IMR-90 (cell line): ENCODE data around the gene SVBP. TPM values are rescaled to one million over a fixed set of nuclear protein-coding genes. Genes with fewer than 3 reads are reported as not detected.

Experiments
- ATAC-seq: fragments of 200-7000 bp; cut with Tn5 transposase; 2 replicates; pipeline ENCODE4 v1.9.1; 2020; ENCODE audit warnings: low read depth, mild to moderate bottlenecking, moderate library complexity
- BruUV-seq: library from RNA; stranded (reverse); fragments of 400-500 nt; replicated peaks from 2 replicates; lab custom pipeline; 2021; lab: Mats Ljungman, UMichigan
- CTCF ChIA-PET: fragments of 300-600 bp; formaldehyde crosslinking; extraction: SDS; loops from one replicate; lab custom pipeline; 2021; ENCODE audit warnings: antibody characterized with exemption; lab: Yijun Ruan, JAX
- POLR2A ChIA-PET: fragments of 300-600 bp; sonication (Branson Sonifier 250); formaldehyde crosslinking; loops from one replicate; lab custom pipeline; 2022; ENCODE audit warnings: antibody characterized with exemption; ENCODE audit not compliant: unreplicated experiment; lab: Charles Lee
- DNase-seq: peaks from one replicate; pipeline ENCODE4 v3.0.0; 2013
- H2AFZ ChIP-seq: replicated peaks from 2 replicates; pipeline ENCODE3; 2013; ENCODE audit warnings: low read length, mild to moderate bottlenecking; ENCODE audit not compliant: poor library complexity
- H2AK5ac ChIP-seq: 2 replicates; pipeline ENCODE4 v1.6.1; 2013; ENCODE audit warnings: low read depth, low read length, inconsistent platforms
- H2AK9ac ChIP-seq: replicated peaks from 2 replicates; pipeline ENCODE3; 2013; ENCODE audit warnings: mild to moderate bottlenecking, low read depth, low read length, moderate library complexity; ENCODE audit not compliant: poor library complexity
- H2BK120ac ChIP-seq: 2 replicates; pipeline ENCODE4 v1.6.1; 2013; ENCODE audit warnings: low read depth, low read length, inconsistent platforms
- H2BK15ac ChIP-seq: 3 replicates; pipeline ENCODE4 v1.6.1; 2013; ENCODE audit warnings: low read depth, low read length, inconsistent platforms
- H2BK20ac ChIP-seq: 2 replicates; pipeline ENCODE4 v1.6.1; 2013; ENCODE audit warnings: low read depth, mild to moderate bottlenecking, inconsistent platforms, low read length, moderate library complexity
- H2BK5ac ChIP-seq: 2 replicates; pipeline ENCODE4 v1.6.1; 2013; ENCODE audit warnings: mild to moderate bottlenecking, low read depth, low read length, inconsistent platforms; ENCODE audit not compliant: poor library complexity, severe bottlenecking
- H3K14ac ChIP-seq: replicated peaks from 2 replicates; pipeline ENCODE4 v1.6.1; 2013; ENCODE audit warnings: low read depth, low read length, inconsistent platforms
- H3K18ac ChIP-seq: 2 replicates; pipeline ENCODE4 v1.6.1; 2013; ENCODE audit warnings: low read depth, low read length, control low read depth
- H3K23ac ChIP-seq: 2 replicates; pipeline ENCODE4 v1.6.1; 2013; ENCODE audit warnings: low read depth, low read length, inconsistent platforms
- H3K27ac ChIP-seq: 2 replicates; pipeline ENCODE4 v1.5.1; 2013; ENCODE audit warnings: mild to moderate bottlenecking, control low read depth, low read length; ENCODE audit not compliant: insufficient read depth
- H3K27me3 ChIP-seq: 2 replicates; pipeline ENCODE4 v1.6.1; 2013; ENCODE audit warnings: low read length; ENCODE audit not compliant: control insufficient read depth, insufficient read depth
- H3K36me3 ChIP-seq: 2 replicates; pipeline ENCODE4 v1.6.1; 2013; ENCODE audit warnings: low read length, mixed read lengths; ENCODE audit not compliant: control insufficient read depth, insufficient read depth
- H3K4ac ChIP-seq: 2 replicates; pipeline ENCODE4 v1.6.1; 2013; ENCODE audit warnings: low read depth, low read length, inconsistent platforms
- H3K4me1 ChIP-seq: 2 replicates; pipeline ENCODE4 v1.6.1; 2013; ENCODE audit warnings: low read length, mixed read lengths; ENCODE audit not compliant: control insufficient read depth, insufficient read depth
- H3K4me2 ChIP-seq: 2 replicates; pipeline ENCODE4 v1.6.1; 2013; ENCODE audit warnings: low read depth, mild to moderate bottlenecking, control low read depth, low read length, moderate library complexity
- H3K4me3 ChIP-seq: 2 replicates; pipeline ENCODE4 v1.5.1; 2013; ENCODE audit warnings: low read depth, mild to moderate bottlenecking, control low read depth, low read length, moderate library complexity; ENCODE audit not compliant: insufficient read depth
- H3K56ac ChIP-seq: 2 replicates; pipeline ENCODE4 v1.6.1; 2013; ENCODE audit warnings: low read length, inconsistent platforms; ENCODE audit not compliant: insufficient read depth; ENCODE audit errors: extremely low read depth
- H3K79me1 ChIP-seq, 2 experiments: 2 replicates each; pipeline ENCODE4 v1.6.1; 2013; ENCODE audit warnings: low read length in 2 of 2, inconsistent platforms in 1 of 2, low read depth in 1 of 2
- H3K9ac ChIP-seq: 2 replicates; pipeline ENCODE4 v1.6.1; 2013; ENCODE audit warnings: low read depth, low read length, control low read depth
- H3K9me1 ChIP-seq: 2 replicates; pipeline ENCODE4 v1.6.1; 2013; ENCODE audit warnings: low read length, inconsistent platforms; ENCODE audit not compliant: insufficient read depth
- H3K9me3 ChIP-seq: 2 replicates; pipeline ENCODE4 v1.6.1; 2013; ENCODE audit warnings: low read length; ENCODE audit not compliant: control insufficient read depth, insufficient read depth
- H4K20me1 ChIP-seq: 2 replicates; pipeline ENCODE4 v1.6.1; 2013; ENCODE audit warnings: low read length, inconsistent platforms; ENCODE audit not compliant: insufficient read depth
- H4K5ac ChIP-seq: 2 replicates; pipeline ENCODE4 v1.6.1; 2013; ENCODE audit warnings: mild to moderate bottlenecking, low read depth, low read length, control low read depth
- H4K8ac ChIP-seq, 2 experiments: 2 replicates each; pipeline ENCODE4 v1.6.1; 2013; ENCODE audit warnings: low read depth in 2 of 2, low read length in 2 of 2, control low read depth in 1 of 2, inconsistent platforms in 1 of 2
- H4K91ac ChIP-seq: 2 replicates; pipeline ENCODE4 v1.6.1; 2013; ENCODE audit warnings: low read depth, low read length, inconsistent platforms; ENCODE audit not compliant: insufficient read depth
- BHLHE40 ChIP-seq: fragments of 150-350 bp; IDR thresholded peaks from 2 replicates; pipeline ENCODE4 v1.6.1; 2016; ENCODE audit warnings: mild to moderate bottlenecking, low read depth, low read length
- CEBPB ChIP-seq: IDR thresholded peaks from 2 replicates; pipeline ENCODE4 v1.6.1; 2012; ENCODE audit warnings: low read depth, low read length, improper control_type of control experiment
- CHD1 ChIP-seq: IDR thresholded peaks from 2 replicates; pipeline ENCODE4 v1.6.1; 2012; ENCODE audit warnings: low read depth, low read length, improper control_type of control experiment
- CTCF ChIP-seq: conservative IDR thresholded peaks from 2 replicates; pipeline ENCODE4 v1.5.1; 2012; ENCODE audit warnings: mild to moderate bottlenecking, low read depth, low read length, improper control_type of control experiment
- ELK1 ChIP-seq: fragments of 150-350 bp; IDR thresholded peaks from 2 replicates; pipeline ENCODE4 v1.6.1; 2016; ENCODE audit warnings: low read depth, mild to moderate bottlenecking, low read length, moderate library complexity, borderline replicate concordance
- FOS ChIP-seq: fragments of 150-350 bp; IDR thresholded peaks from 2 replicates; pipeline ENCODE4 v1.6.1; 2016; ENCODE audit warnings: low read depth, low read length
- MAFK ChIP-seq: IDR thresholded peaks from 2 replicates; pipeline ENCODE4 v1.6.1; 2012; ENCODE audit warnings: low read depth, low read length, improper control_type of control experiment
- MAZ ChIP-seq: IDR thresholded peaks from 2 replicates; pipeline ENCODE4 v1.6.1; 2012; ENCODE audit warnings: low read depth, mild to moderate bottlenecking, low read length, improper control_type of control experiment, moderate library complexity, borderline replicate concordance
- MXI1 ChIP-seq: IDR thresholded peaks from 2 replicates; pipeline ENCODE4 v1.6.1; 2012; ENCODE audit warnings: low read depth, mild to moderate bottlenecking, low read length, moderate library complexity, borderline replicate concordance
- NFE2L2 ChIP-seq: fragments of 150-350 bp; IDR thresholded peaks from 2 replicates; pipeline ENCODE4 v1.6.1; 2016; ENCODE audit warnings: low read depth, mild to moderate bottlenecking, low read length
- POLR2A ChIP-seq: IDR thresholded peaks from 2 replicates; pipeline ENCODE4 v1.6.1; 2012; ENCODE audit warnings: mild to moderate bottlenecking, low read depth, low read length
- RAD21 ChIP-seq: IDR thresholded peaks from 2 replicates; pipeline ENCODE4 v1.6.1; 2012; ENCODE audit warnings: low read length, improper control_type of control experiment
- RCOR1 ChIP-seq: IDR thresholded peaks from 2 replicates; pipeline ENCODE4 v1.6.1; 2012; ENCODE audit warnings: mild to moderate bottlenecking, low read length, improper control_type of control experiment; ENCODE audit not compliant: insufficient replicate concordance
- RFX5 ChIP-seq: IDR thresholded peaks from 2 replicates; pipeline ENCODE4 v1.8.0; 2012; ENCODE audit warnings: low read depth, mild to moderate bottlenecking, low read length, moderate library complexity
- SMC3 ChIP-seq: fragments of 150-350 bp; IDR thresholded peaks from 2 replicates; pipeline ENCODE4 v1.6.1; 2016; ENCODE audit warnings: low read depth, mild to moderate bottlenecking, antibody characterized with exemption, low read length, moderate library complexity
- USF2 ChIP-seq: fragments of 150-350 bp; IDR thresholded peaks from 2 replicates; pipeline ENCODE4 v1.6.1; 2017; ENCODE audit warnings: mild to moderate bottlenecking, antibody characterized with exemption, low read length, low read depth
- WGBS, 2 experiments: methylation state at CpG; one replicate each; pipeline versions ENCODE4 v1.1.5 to v1.1.7; 2013; ENCODE audit warnings: missing lambda C conversion rate in 2 of 2; ENCODE audit not compliant: insufficient read length in 1 of 2; ENCODE audit errors: extremely low coverage in 2 of 2; 5-methylcytosine and 5-hydroxymethylcytosine counted together
- dilution Hi-C: fragments of 300-500 bp; cut with HindIII; formaldehyde crosslinking; loops from one replicate; pipeline ENCODE4 v1.14.3; 2018; ENCODE audit warnings: low sequenced_read_pairs; ENCODE audit not compliant: unreplicated experiment
- in situ Hi-C: fragments of 300-500 bp; cut with MboI; formaldehyde crosslinking; loops from 3 replicates; pipeline ENCODE4 v1.14.3; 2019; ENCODE audit warnings: low sequenced_read_pairs, inconsistent platforms, mixed read lengths
- intact Hi-C: fragments of 100-400 bp; cut with micrococcal nuclease; formaldehyde crosslinking; loops from 2 replicates; pipeline ENCODE4 v1.10.0; 2022
- polyA plus RNA-seq, 3 experiments: library from polyadenylated mRNA; depleted of rRNA; stranded (reverse); fragments of >200 nt; gene quantifications; 2 replicates each; pipeline ENCODE4 v1.2.3, GENCODE V29; 2012; ENCODE audit warnings: low replicate concordance in 1 of 3
- total RNA-seq: library from RNA; depleted of rRNA; stranded (reverse); fragments of >200 nt; gene quantifications from 2 replicates; pipeline ENCODE4 v1.2.3, GENCODE V29; 2012

The SVBP gene
- total and polyA plus RNA-seq, 2 of the 4 experiments (the other 2 are of a cell fraction), result 9.7 to 11.5 TPM

- Histone ChIP-seq H3K4me1 (peaks cover 3% of the 10 kb centered on the region; the same call in 1 of the 2 replicates), H3K4me2 (no peak overlapping the region), H3K4ac (no peak overlapping the region), H3K27ac (no peak overlapping the region), H3K4me3 (no peak overlapping the region), H3K9me3 (no peaks in the 10 kb centered on the region), H3K79me1 (no peaks in the 10 kb centered on the region; a peak in 1 of 4 replicates), H3K9ac (no peak overlapping the region), H2BK15ac (no peak overlapping the region), H3K9me1 (peaks cover 5% of the 10 kb centered on the region; the same call in 1 of the 2 replicates), H2BK20ac (no peak overlapping the region), H3K18ac (no peak overlapping the region), H2AK9ac (no peak overlapping the region), H4K8ac (no peak overlapping the region), H3K36me3 (no peaks in the 10 kb centered on the region; the same call in 1 of the 2 replicates), H2BK5ac (no peak overlapping the region), H3K14ac (no peak overlapping the region), H3K56ac (no peak overlapping the region), H4K5ac (no peak overlapping the region), H3K27me3 (no peaks in the 10 kb centered on the region), H3K23ac (no peak overlapping the region), H4K20me1 (no peaks in the 10 kb centered on the region; the same call in 1 of the 2 replicates), H4K91ac (no peak overlapping the region), H2AK5ac (no peak overlapping the region), H2AFZ (no peak overlapping the region), H2BK120ac (no peak overlapping the region)
- ChIA-PET POLR2A (no interaction called here), CTCF (no interaction called here)
- WGBS, 2 experiments, result no CpG with 5 or more reads among the region's 1 CpG
- in situ Hi-C loops, result loop anchor here (10.0 kb wide), 1 partner anchor 127 kb away; no protein-coding TSS in a partner anchor
- intact Hi-C loops, result no loop called here
- no peak for ATAC-seq
- dilution Hi-C loops, result no loop called here
- DNase-seq, result no peak
- TF ChIP-seq USF2 (no peak), RCOR1 (no peak), BHLHE40 (no peak), POLR2A (no peak), RFX5 (no peak), FOS (no peak), MAZ (no peak), CTCF (no peak), MXI1 (no peak), NFE2L2 (no peak), MAFK (no peak), CHD1 (no peak), RAD21 (no peak), ELK1 (no peak), SMC3 (no peak), CEBPB (no peak)
- no TSS peak for BruUV-seq
Observed at GRCh38 chr1:42788021-42788420, 29.2 kb downstream of the SVBP start.
